ENCODE data around the gene QRSL1.

DNA sequence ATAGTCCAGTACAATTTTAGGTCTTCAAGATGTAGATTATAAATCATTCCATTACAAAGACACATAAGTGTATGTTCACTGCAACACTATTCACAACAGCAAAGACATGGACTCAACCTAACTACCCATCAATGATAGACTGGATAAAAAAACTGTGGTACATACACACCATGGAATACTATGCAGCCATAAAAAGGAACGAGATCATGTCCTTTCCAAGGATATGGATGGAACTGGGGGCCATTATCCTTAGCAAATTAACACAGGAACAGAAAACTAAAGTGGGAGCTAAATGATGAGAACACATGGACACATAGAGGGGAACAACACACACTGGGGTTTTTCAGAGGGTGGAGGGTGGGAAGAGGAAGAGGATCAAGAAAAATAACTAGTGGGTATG lies 6.3 kb upstream of the QRSL1 start:
- TF ChIP-seq, protein P1, sequence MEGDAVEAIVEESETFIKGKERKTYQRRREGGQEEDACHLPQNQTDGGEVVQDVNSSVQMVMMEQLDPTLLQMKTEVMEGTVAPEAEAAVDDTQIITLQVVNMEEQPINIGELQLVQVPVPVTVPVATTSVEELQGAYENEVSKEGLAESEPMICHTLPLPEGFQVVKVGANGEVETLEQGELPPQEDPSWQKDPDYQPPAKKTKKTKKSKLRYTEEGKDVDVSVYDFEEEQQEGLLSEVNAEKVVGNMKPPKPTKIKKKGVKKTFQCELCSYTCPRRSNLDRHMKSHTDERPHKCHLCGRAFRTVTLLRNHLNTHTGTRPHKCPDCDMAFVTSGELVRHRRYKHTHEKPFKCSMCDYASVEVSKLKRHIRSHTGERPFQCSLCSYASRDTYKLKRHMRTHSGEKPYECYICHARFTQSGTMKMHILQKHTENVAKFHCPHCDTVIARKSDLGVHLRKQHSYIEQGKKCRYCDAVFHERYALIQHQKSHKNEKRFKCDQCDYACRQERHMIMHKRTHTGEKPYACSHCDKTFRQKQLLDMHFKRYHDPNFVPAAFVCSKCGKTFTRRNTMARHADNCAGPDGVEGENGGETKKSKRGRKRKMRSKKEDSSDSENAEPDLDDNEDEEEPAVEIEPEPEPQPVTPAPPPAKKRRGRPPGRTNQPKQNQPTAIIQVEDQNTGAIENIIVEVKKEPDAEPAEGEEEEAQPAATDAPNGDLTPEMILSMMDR (IDR thresholded peaks at IDR 0.05): no peak
- TF ChIP-seq POLR2A (IDR thresholded peaks at IDR 0.05): no peak
